ENCODE measurements around the gene CHML.

DNA sequence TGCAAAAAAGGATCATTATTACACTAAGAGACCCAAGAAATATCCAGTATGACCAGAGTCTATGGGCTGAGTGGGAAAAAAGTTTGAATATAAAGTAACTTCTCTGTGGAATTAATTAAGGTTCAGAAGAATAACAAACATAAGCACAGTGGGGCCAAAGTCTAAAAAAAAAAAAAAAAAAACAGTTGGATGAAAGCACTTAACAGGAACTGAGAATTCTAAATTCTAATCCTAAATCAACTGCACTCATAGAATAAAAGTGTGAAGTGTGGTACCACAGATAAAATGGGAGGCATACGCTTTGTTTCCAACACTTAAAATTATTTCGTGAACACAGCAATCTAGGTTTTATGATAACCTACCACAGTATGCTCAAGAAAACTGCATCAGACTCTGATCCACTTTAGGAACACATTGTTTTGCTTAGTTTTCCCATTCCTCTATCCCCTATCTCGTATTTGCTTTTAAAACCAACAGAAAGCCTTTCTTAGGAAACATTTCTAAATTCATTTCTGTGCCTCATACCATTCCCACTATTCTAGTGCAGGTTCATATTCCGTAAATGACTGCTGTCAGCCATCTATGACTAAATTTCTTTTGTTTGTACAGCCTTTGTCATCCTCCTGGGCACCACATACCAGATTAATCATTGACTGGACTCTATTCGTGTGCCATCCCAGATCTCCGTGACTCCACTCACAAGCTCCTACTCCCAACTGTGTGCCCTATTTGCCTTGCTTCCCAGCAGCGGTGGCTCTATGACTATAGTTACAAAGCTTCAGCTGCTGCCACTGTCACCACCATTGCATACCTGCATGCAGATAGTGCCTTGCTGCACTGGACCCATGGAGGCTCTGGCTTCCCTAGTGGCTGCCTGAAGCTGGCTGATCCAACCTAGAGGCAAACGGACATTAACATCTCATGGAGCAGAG lies 24.9 kb downstream of the CHML start:
- TF ChIP-seq CTCF (IDR thresholded peaks at IDR 0.05) = no peak
- TF ChIP-seq POLR2AphosphoS5 (IDR thresholded peaks at IDR 0.05) = no peak
- no peak for TF ChIP-seq POLR2A (IDR thresholded peaks at IDR 0.05)
